Ovary (tissue), 9 donors: ENCODE data around the gene SPR. TPM values are rescaled to one million over a fixed set of nuclear protein-coding genes. Genes with fewer than 3 reads are reported as not detected.

Experiments
- DNase-seq, 5 donors: peaks; one replicate each; pipeline ENCODE4 v3.0.0-alpha.2; 2019 to 2020
- H3K27ac ChIP-seq, 2 donors: fragments of 200-600 bp; one replicate each; pipeline versions ENCODE4 v1.5.1 to v1.8.0; 2019 to 2022
- H3K27me3 ChIP-seq: fragments of 200-600 bp; one replicate; pipeline ENCODE4 v1.8.0; 2022
- H3K36me3 ChIP-seq: fragments of 200-600 bp; sonication (generic); one replicate; pipeline ENCODE4 v1.5.1; 2019
- H3K4me1 ChIP-seq: one replicate; pipeline ENCODE4 v1.8.1; 2013; ENCODE audit warnings: mild to moderate bottlenecking, moderate library complexity; ENCODE audit not compliant: insufficient read depth
- H3K4me3 ChIP-seq: fragments of 200-600 bp; sonication (generic); one replicate; pipeline ENCODE4 v1.5.1; 2017
- H3K9me3 ChIP-seq, 2 donors: fragments of 200-600 bp in 1 of 2; sonication (generic) in 1 of 2; one replicate each; pipeline versions ENCODE4 v1.5.1 to v1.8.1; 2013 to 2019; ENCODE audit warnings: mild to moderate bottlenecking in 1 of 2, moderate library complexity in 1 of 2
- EP300 ChIP-seq: sonication (generic); formaldehyde crosslinking; IDR thresholded peaks from one replicate; pipeline ENCODE4 v1.6.1; 2017; ENCODE audit warnings: antibody characterized with exemption
- POLR2A ChIP-seq: fragments of 450-650 bp; IDR thresholded peaks from one replicate; pipeline ENCODE4 v1.6.1; 2017; ENCODE audit warnings: antibody characterized with exemption, mild to moderate bottlenecking, moderate library complexity
- WGBS, 3 donors: extraction: QIAGEN DNeasy Blood & Tissue Kit in 1 of 3; methylation state at CpG; one replicate each; pipeline versions ENCODE4 v1.1.5 to v1.1.7; 2013 to 2017; 5-methylcytosine and 5-hydroxymethylcytosine counted together
- intact Hi-C, 4 donors: fragments of 100-400 bp; cut with DNase I; formaldehyde crosslinking; loops; one replicate each; pipeline versions ENCODE4 v1.11.0 to v1.15.1; 2022 to 2023
- polyA plus RNA-seq, 2 donors: library from polyadenylated mRNA; stranded (reverse); fragments of 200-250 nt in 1 of 2; fragments of 350-450 nt in 1 of 2; fragmentation: Illumina TruSeq in 1 of 2; extraction: RNeasy Lipid Tissue Mini Kit (QIAGEN cat#74804) in 1 of 2; gene quantifications; one replicate each; pipeline ENCODE4 v1.2.3, GENCODE V29; 2013 to 2014
- total RNA-seq, 7 donors: library from RNA; depleted of rRNA in 2 of 7; stranded (reverse); fragments of >200 nt in 2 of 7; fragmentation: NEBNext Ultra II Directional in 3 of 7; extraction: Animal tissue kit (Norgen Biotek cat#: 25700) in 3 of 7; gene quantifications; one replicate each; pipeline versions ENCODE4 v1.1.0 to v1.2.4, GENCODE V29; 2016 to 2023
- TF ChIP-seq, protein P1 (sequence below), 3 donors: fragments of 450-650 bp in 2 of 3; fragments of 200-600 bp in 1 of 3; IDR thresholded peaks; one replicate each; pipeline versions ENCODE4 v1.5.1 to v1.8.0; 2016 to 2022; ENCODE audit warnings: antibody characterized with exemption in 3 of 3, mild to moderate bottlenecking in 1 of 3
- donor health status: DM: no; HTN: no; CAD: no; lungs with moderate emphysema.
- donor health status: DM: no; HTN: no; CAD: no.
- donor health status: Bipolar disorder and iron deficiency.
- donor health status: DM: yes; HTN: yes; CAD: no.
- donor health status: DM: no; HTN: no; CAD: no.
- donor health status: DM: yes; HTN: yes; CAD: no.

The SPR gene
- total and polyA plus RNA-seq, 9 donors, result 9.3 to 36.2 (median 18.5) TPM

GRCh38 chr2:72921853-72922252, 34.6 kb downstream of the SPR start:
- H3K4me3 ChIP-seq, result no peak overlapping the region
- intact Hi-C loops, result no loop called here
- H3K4me1 ChIP-seq, result peaks cover 9% of the 10 kb centered on the region
- no peak overlapping the region for H3K27ac ChIP-seq
- DNase-seq, result no peak
- TF ChIP-seq POLR2A, result no peak
- TF ChIP-seq EP300, result no peak
- TF ChIP-seq, protein P1, sequence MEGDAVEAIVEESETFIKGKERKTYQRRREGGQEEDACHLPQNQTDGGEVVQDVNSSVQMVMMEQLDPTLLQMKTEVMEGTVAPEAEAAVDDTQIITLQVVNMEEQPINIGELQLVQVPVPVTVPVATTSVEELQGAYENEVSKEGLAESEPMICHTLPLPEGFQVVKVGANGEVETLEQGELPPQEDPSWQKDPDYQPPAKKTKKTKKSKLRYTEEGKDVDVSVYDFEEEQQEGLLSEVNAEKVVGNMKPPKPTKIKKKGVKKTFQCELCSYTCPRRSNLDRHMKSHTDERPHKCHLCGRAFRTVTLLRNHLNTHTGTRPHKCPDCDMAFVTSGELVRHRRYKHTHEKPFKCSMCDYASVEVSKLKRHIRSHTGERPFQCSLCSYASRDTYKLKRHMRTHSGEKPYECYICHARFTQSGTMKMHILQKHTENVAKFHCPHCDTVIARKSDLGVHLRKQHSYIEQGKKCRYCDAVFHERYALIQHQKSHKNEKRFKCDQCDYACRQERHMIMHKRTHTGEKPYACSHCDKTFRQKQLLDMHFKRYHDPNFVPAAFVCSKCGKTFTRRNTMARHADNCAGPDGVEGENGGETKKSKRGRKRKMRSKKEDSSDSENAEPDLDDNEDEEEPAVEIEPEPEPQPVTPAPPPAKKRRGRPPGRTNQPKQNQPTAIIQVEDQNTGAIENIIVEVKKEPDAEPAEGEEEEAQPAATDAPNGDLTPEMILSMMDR (IDR thresholded peaks at IDR 0.05), result no peak
- no peaks in the 10 kb centered on the region for H3K36me3 ChIP-seq
- no peaks in the 10 kb centered on the region for H3K27me3 ChIP-seq
- 85 to 89% (median 86%) methylated on average over 1 of the region's 1 CpG for WGBS, 3 donors
- H3K9me3 ChIP-seq, result no peaks in the 10 kb centered on the region

DNA sequence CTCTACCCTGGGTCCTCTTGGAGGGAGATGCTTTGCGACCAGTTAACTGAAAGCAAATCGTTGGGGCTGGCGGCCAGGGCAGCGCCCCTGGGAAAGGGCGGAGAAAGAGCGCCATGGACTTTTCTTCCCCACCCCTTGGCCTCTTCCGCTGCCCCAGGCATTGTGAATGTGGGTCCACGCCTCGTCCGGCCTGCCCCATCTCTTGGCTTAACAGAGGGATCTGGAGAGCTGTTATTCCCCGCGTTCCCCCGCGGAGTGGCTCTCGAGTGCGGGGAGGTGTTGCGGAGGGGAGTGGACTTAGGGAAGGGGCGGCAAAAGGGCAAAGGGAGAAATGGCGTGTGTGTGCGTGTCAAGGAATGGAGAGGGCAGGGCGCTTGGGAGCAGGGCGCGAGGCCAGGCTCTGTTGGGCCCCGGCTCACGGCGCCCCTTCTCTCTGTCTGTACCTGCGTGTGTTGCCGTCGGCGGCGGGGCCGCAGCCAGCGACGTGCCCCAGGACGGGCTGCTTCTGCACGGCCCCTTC, 36.7 kb downstream of the SPR start:
- Histone ChIP-seq H3K4me3 (no peak overlapping the region), H3K27me3 (no peaks in the 10 kb centered on the region), H3K27ac (no peak overlapping the region), H3K4me1 (peaks cover 8% of the 10 kb centered on the region), H3K36me3 (no peaks in the 10 kb centered on the region), H3K9me3 (no peaks in the 10 kb centered on the region)
- no peak for DNase-seq
- TF ChIP-seq, protein P1 (IDR thresholded peaks at IDR 0.05), result no peak
- no peak for TF ChIP-seq POLR2A
- no peak for TF ChIP-seq EP300
- intact Hi-C loops, result no loop called here
- WGBS, 3 donors, result 8 to 9% (median 9%) methylated on average over 33 to 36 of the region's 36 CpGs

DNA sequence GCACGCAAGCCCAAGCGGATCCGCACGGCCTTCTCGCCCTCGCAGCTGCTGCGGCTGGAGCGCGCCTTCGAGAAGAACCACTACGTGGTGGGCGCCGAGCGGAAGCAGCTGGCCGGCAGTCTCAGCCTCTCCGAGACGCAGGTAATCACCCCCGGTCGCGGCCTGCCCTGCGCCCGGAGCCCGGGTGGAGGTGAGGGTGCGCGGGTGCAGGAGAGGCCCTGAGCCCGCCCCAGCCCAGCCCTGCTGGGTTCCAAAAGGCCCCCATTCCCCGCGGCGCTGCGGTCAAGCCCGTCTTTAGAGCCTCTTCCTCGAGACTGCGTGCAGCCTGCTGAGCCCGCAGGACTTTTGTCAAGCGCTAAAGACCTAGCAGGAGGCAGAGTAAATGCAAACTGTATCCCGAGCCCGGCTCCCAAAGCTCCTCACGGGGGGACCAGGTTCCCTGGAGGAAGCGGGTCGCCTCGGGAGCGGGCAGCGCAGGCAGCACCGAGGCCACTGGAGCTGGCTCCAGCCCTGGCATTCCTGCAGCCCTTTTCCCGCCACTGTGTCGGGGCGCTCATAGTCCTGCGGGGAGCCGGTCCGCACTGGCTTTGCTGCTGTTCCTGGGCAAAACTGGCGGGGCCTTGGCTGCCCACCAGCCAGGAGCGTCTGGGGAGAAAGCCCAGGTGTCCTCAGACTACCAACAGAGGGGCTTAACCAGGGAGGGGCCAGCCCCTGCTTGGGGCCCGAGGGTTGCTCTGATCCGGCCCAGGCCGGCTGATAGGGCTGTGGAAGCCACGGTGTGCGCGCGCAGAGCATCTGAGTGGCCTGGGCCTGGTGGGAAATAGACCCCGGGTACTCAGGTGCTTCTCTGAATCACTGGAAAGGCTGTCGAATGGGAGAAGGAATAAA, 37.4 kb downstream of the SPR start:
- H3K36me3 ChIP-seq, result no peaks in the 10 kb centered on the region
- H3K9me3 ChIP-seq, result no peaks in the 10 kb centered on the region
- intact Hi-C loops, result no loop called here
- H3K27ac ChIP-seq, result no peak overlapping the region
- H3K4me3 ChIP-seq, result no peak overlapping the region
- TF ChIP-seq EP300 (no peak), POLR2A (no peak)
- TF ChIP-seq, protein P1 (IDR thresholded peaks at IDR 0.05), result no peak
- no peaks in the 10 kb centered on the region for H3K27me3 ChIP-seq
- 3 to 6% (median 3%) methylated on average over 22 to 61 of the region's 61 CpGs for WGBS, 3 donors
- peaks cover 8% of the 10 kb centered on the region for H3K4me1 ChIP-seq
- no peak for DNase-seq

GRCh38 chr2:72925328-72925943, 38.2 kb downstream of the SPR start:
- no peak for DNase-seq
- Histone ChIP-seq H3K4me3 (no peak overlapping the region), H3K27me3 (no peaks in the 10 kb centered on the region), H3K36me3 (no peaks in the 10 kb centered on the region), H3K9me3 (no peaks in the 10 kb centered on the region), H3K27ac (no peak overlapping the region), H3K4me1 (peaks cover 6% of the 10 kb centered on the region)
- no peak for TF ChIP-seq POLR2A
- no peak for TF ChIP-seq EP300
- TF ChIP-seq, protein P1 (IDR thresholded peaks at IDR 0.05), result no peak
- WGBS, 3 donors, result 5 to 11% (median 9%) methylated on average over 26 of the region's 26 CpGs
- intact Hi-C loops, result no loop called here
